VCaP (cell line): ENCODE results near the gene SH3RF1.

Experiments used
- H3K27ac ChIP-seq: fragments of 450-650 bp; 2 replicates; pipeline ENCODE4 v1.5.1; 2017
- TF ChIP-seq, protein P1 (sequence below): fragments of 450-650 bp; conservative IDR thresholded peaks from 2 replicates; pipeline ENCODE4 v1.5.1; 2017; ENCODE audit warnings: mild to moderate bottlenecking, moderate library complexity

Gene SH3RF1

GRCh38 chr4:169249214-169249973 lies 21.4 kb downstream of the SH3RF1 start:
- H3K27ac ChIP-seq, result peak overlapping the region; percentile 58

DNA sequence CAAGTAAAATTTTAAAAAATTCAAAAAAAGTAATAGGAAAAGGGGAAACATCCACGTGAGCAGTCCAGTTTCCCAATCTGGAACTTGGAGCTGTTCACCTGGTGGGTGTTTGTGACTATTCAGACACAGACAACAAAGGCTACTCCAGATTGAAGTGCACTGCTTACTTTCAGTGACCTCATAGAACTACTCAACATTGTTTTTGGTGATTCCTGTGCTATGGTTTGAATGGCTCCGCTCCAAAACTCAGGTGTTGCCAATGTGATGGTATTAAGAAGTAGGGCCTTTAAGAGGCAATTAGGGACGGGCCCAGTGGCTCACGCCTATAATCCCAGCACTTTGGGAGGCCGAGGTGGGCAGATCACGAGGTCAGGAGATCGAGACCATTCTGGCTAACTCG lies 22.1 kb downstream of the SH3RF1 start:
- peak overlapping the region; percentile 58 for H3K27ac ChIP-seq
- TF ChIP-seq, protein P1, sequence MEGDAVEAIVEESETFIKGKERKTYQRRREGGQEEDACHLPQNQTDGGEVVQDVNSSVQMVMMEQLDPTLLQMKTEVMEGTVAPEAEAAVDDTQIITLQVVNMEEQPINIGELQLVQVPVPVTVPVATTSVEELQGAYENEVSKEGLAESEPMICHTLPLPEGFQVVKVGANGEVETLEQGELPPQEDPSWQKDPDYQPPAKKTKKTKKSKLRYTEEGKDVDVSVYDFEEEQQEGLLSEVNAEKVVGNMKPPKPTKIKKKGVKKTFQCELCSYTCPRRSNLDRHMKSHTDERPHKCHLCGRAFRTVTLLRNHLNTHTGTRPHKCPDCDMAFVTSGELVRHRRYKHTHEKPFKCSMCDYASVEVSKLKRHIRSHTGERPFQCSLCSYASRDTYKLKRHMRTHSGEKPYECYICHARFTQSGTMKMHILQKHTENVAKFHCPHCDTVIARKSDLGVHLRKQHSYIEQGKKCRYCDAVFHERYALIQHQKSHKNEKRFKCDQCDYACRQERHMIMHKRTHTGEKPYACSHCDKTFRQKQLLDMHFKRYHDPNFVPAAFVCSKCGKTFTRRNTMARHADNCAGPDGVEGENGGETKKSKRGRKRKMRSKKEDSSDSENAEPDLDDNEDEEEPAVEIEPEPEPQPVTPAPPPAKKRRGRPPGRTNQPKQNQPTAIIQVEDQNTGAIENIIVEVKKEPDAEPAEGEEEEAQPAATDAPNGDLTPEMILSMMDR, result no peak

More at GRCh38 chr4:169249214-169249973, 21.4 kb downstream of the SH3RF1 start:
- TF ChIP-seq, protein P1, result no peak

- H3K27ac ChIP-seq, result peak overlapping the region; percentile 22
- TF ChIP-seq, protein P1, result no peak
Observed at GRCh38 chr4:169246957-169247396, 23.8 kb downstream of the SH3RF1 start.

DNA sequence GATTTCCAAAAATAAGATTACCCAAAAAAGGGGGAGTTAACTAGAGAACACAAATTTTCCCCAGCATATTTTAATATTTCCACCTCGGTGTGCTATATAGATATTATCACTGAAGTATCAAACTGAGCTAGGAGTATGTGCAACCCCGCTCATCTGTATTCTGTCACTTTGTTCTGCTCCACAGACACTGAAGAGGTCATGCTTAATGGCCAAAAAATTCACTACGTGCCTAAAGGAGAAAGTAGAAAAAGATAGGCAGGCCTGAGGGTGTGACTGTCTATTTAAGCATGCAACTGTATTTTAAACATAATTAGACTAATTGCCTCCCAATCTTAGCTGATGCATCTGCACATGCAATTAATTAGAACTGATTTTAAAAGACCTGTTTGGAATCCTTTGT lies 24.5 kb downstream of the SH3RF1 start:
- TF ChIP-seq, protein P1, result no peak
- peak overlapping the region; percentile 22 for H3K27ac ChIP-seq

- TF ChIP-seq, protein P1, result no peak
- H3K27ac ChIP-seq, result peak overlapping the region; percentile 22; the same call in 1 of the 2 replicates
Observed at GRCh38 chr4:169245061-169245460, 25.7 kb downstream of the SH3RF1 start.

DNA sequence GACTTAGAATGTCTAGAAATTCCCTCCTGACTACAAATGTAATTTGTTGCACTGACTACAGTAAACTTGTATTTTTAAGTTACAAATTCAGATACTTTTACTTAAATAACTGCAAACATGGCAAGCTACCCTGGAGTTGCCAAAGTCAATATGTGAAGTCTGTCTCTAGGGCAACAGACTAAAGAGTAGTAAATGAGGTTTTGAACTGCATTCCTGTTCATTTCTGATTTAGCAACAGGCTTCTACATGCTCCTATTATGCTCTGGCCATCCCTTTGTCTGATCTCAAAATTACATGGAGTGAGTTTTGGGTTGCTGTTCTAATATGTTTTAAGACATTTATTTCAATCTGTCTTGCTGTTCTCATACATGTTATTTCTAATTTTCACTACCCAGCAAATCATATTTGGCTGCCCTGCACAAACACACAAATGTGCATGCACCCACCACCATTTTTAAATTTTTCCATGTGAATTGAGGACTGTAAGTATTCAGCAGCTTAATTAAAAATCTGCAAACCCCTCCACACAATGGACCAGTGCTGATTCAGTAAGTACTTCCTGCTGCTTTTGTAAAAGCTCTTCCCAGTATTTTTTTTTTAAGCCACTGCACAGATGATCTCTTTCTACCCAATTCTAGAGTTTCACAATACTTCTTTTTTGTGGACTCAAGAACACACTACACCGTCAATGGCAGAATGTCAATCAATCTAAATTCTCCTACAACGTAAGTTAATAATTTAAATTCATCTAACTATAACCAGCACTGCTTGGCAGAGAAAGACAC lies 26.7 kb downstream of the SH3RF1 start:
- TF ChIP-seq, protein P1, result no peak
- H3K27ac ChIP-seq, result peak overlapping the region; percentile 14; the same call in 1 of the 2 replicates

DNA sequence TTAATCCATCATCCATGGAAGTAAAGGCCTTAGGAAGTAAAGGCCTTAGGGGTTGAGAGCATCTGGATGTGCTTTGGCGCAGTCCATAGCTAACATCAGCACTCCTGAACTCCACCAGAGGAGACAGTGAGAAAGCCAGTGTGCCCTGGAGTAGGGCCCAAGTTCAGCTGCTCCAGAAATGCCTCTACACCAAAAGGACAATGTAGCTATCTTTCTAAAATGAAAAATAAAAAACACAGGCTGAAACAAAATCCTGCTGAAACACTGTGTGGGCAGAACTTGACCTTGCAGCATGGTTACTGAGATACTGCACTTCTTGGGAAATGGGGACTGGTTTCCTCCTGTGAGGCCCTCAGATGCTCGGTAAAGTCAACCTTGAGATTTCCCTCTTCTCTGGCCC lies 29.3 kb downstream of the SH3RF1 start:
- no peak overlapping the region for H3K27ac ChIP-seq
- TF ChIP-seq, protein P1, result no peak
